Measurements from ENCODE around the gene GPR137.
A peak's percentile ranks its signal among the peaks of the same experiment; 100 is the strongest.
"Not testable (repeated sequence)": the region's sequence is repeated elsewhere in the genome, so short reads cannot be mapped to it uniquely, and the experiment has no call there.

The GPR137 gene

GRCh38 chr11:64299847-64300648, 14.4 kb downstream of the GPR137 start, which contains the start of gene CATSPERZ:
TSS of gene CATSPERZ (plus strand) at chr11:64300358. CDS start at chr11:64300411, 53 bp downstream.
- DNase-seq (ENCODE audit: low read depth in 3 of 3, low spot score in 1 of 3), result no peak

GRCh38 chr11:64303109-64304031, 17.7 kb downstream of the GPR137 start:
- no peak for DNase-seq (ENCODE audit: low read depth in 3 of 3, low spot score in 1 of 3)

GRCh38 chr11:64304032-64304315, 18.3 kb downstream of the GPR137 start:
- no peak for DNase-seq (ENCODE audit: low read depth in 3 of 3, low spot score in 1 of 3)

- peak; percentile 83 to 94 (median 84) for DNase-seq (ENCODE audit: low read depth in 3 of 3, low spot score in 1 of 3)
Observed at GRCh38 chr11:64304316-64305072, 18.8 kb downstream of the GPR137 start.

GRCh38 chr11:64305075-64305690, 19.5 kb downstream of the GPR137 start, which contains the start of gene ESRRA:
TSS of gene ESRRA (plus strand) at chr11:64305524. CDS start at chr11:64307180, 1,656 bp downstream.
- peak; percentile 99 for DNase-seq (ENCODE audit: low read depth in 3 of 3, low spot score in 1 of 3)

GRCh38 chr11:64305691-64306562, 20.3 kb downstream of the GPR137 start:
- peak in 2 of 3 donors; percentile 51 to 56 for DNase-seq (ENCODE audit: low read depth in 3 of 3, low spot score in 1 of 3)

GRCh38 chr11:64306563-64306875, 20.9 kb downstream of the GPR137 start:
- no peak for DNase-seq (ENCODE audit: low read depth in 3 of 3, low spot score in 1 of 3)

GRCh38 chr11:64306876-64307622, 21.4 kb downstream of the GPR137 start:
- DNase-seq (ENCODE audit: low read depth in 3 of 3, low spot score in 1 of 3), result no peak

GRCh38 chr11:64307795-64308194, 22.1 kb downstream of the GPR137 start:
- DNase-seq (ENCODE audit: low read depth in 3 of 3, low spot score in 1 of 3), result not testable (repeated sequence)

- no peak for DNase-seq (ENCODE audit: low read depth in 3 of 3, low spot score in 1 of 3)
Observed at GRCh38 chr11:64312947-64313346, 27.3 kb downstream of the GPR137 start.

GRCh38 chr11:64313491-64314145, 28.0 kb downstream of the GPR137 start:
- no peak for DNase-seq (ENCODE audit: low read depth in 3 of 3, low spot score in 1 of 3)

GRCh38 chr11:64314146-64314804, 28.6 kb downstream of the GPR137 start:
- no peak for DNase-seq (ENCODE audit: low read depth in 3 of 3, low spot score in 1 of 3)

- DNase-seq (ENCODE audit: low read depth in 3 of 3, low spot score in 1 of 3), result no peak
Observed at GRCh38 chr11:64314805-64315561, 29.3 kb downstream of the GPR137 start.

- not testable (repeated sequence) for DNase-seq (ENCODE audit: low read depth in 3 of 3, low spot score in 1 of 3)
Observed at GRCh38 chr11:64315667-64316526, 30.2 kb downstream of the GPR137 start.

- DNase-seq (ENCODE audit: low read depth in 3 of 3, low spot score in 1 of 3), result peak in 1 of 3 donors; percentile 33
Observed at GRCh38 chr11:64316672-64317324, 31.1 kb downstream of the GPR137 start.

Data from stimulated activated CD4-positive, alpha-beta T cell treated with anti-CD3 and anti-CD28 coated beads, TNF-alpha, amount 100 ng/mL, for 1 hour (primary cell).